ENCODE results near the gene SKOR1.

Gene SKOR1

DNA sequence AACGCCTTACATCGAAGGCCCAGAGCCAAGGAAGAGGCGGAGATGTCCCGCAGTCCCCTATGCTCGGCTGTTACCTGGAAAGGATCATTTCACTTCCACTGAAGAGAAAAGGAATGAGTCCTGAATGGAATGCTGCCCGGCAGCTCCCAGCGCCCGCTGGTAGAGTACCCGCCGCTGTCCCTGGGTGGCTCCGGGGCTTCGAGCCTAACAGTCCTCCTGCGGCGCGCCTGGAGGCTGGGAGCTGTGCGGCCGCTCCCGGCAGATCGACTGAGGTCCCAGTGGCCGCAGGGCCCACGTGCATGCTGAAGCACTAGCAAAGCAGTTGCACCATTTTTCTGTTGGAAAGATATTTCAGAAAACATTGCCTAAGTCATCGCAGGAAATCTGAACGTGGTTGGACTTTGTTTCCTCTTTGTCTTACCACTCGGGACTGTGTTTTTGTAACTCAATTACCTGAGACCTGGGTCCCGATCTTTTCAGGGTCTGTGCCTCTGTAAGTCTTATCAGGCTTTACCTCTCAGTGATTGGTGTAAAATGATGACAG lies 13.6 kb downstream of the SKOR1 start:
- DNase-seq (ENCODE audit: low read depth), result peak; percentile 35
- no peak overlapping the region; the same call in 1 of the 2 replicates for H3K4me3 ChIP-seq (ENCODE audit: low read length)
- TF ChIP-seq, protein P1, sequence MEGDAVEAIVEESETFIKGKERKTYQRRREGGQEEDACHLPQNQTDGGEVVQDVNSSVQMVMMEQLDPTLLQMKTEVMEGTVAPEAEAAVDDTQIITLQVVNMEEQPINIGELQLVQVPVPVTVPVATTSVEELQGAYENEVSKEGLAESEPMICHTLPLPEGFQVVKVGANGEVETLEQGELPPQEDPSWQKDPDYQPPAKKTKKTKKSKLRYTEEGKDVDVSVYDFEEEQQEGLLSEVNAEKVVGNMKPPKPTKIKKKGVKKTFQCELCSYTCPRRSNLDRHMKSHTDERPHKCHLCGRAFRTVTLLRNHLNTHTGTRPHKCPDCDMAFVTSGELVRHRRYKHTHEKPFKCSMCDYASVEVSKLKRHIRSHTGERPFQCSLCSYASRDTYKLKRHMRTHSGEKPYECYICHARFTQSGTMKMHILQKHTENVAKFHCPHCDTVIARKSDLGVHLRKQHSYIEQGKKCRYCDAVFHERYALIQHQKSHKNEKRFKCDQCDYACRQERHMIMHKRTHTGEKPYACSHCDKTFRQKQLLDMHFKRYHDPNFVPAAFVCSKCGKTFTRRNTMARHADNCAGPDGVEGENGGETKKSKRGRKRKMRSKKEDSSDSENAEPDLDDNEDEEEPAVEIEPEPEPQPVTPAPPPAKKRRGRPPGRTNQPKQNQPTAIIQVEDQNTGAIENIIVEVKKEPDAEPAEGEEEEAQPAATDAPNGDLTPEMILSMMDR (conservative IDR thresholded peaks at IDR 0.05; ENCODE audit: low read length), result no peak

DNA sequence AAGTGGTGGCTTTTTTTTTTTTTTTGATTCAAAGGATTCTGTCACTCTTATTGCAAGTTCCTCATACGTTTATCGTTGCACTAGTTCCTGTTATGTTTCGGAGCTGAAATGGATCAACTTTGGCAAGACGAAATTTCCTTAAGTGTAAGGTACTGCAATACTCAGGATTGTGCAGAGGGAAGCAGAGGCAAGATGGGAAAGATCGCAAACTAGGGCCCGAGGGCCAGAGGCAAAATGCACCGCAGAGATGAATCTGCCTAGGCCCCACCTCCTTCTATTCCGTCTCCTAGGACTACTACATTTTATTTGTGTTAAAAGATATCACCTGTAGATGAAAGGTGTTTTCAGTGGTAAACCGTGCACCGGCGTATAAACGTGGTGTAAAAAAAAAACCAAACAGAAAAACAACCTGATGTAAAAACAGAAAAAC lies 14.2 kb downstream of the SKOR1 start:
- TF ChIP-seq, protein P1 (conservative IDR thresholded peaks at IDR 0.05; ENCODE audit: low read length), result no peak
- H3K4me3 ChIP-seq (ENCODE audit: low read length), result peak overlapping the region; percentile 96
- peak; percentile 40 for DNase-seq (ENCODE audit: low read depth)

DNA sequence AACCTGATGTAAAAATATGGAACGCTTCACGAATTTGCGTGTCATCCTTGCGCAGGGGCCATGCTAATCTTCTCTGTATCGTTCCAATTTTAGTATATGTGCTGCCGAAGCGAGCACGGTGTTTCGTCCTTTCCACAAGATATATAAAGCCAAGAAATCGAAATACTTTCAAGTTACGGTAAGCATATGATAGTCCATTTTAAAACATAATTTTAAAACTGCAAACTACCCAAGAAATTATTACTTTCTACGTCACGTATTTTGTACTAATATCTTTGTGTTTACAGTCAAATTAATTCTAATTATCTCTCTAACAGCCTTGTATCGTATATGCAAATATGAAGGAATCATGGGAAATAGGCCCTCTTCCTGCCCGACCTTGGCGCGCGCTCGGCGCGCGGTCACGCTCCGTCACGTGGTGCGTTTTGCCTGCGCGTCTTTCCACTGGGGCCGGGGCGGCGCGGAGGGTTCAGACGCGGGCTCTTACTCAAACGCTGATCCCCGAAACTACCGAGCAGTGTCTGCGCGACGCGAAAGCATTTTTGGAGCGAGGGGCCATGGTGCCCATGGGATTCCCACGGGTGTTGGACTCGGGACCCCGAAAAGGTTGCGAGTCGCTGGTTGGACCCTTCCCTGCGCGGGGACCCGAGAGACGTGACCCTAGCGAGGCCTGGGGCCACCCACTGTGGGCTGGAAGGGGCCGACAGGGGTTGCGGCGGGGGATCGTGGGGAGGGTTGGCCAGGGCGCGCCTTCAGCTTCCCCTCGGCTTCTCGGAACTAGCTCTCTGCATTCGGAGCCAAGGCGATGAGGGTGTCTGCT lies 14.8 kb downstream of the SKOR1 start, which contains the start of gene RNU6-1:
Gene RNU6-1 (minus strand): TSS at position 117 of the 820 bp plus-strand sequence.
- DNase-seq (ENCODE audit: low read depth), result peak; percentile 92
- peak within 1 kb of the TSS; percentile 96 for H3K4me3 ChIP-seq (ENCODE audit: low read length)
- TF ChIP-seq, protein P1 (conservative IDR thresholded peaks at IDR 0.05; ENCODE audit: low read length), result no peak

- TF ChIP-seq, protein P1 (conservative IDR thresholded peaks at IDR 0.05; ENCODE audit: low read length), result no peak
- peak overlapping the region; percentile 96 for H3K4me3 ChIP-seq (ENCODE audit: low read length)
- DNase-seq (ENCODE audit: low read depth), result peak; percentile 50
These were observed 15.6 kb downstream of the SKOR1 start for GRCh38 chr15:67840749-67841512.

- TF ChIP-seq, protein P1 (conservative IDR thresholded peaks at IDR 0.05; ENCODE audit: low read length), result no peak
- peak overlapping the region; percentile 96 for H3K4me3 ChIP-seq (ENCODE audit: low read length)
- no peak for DNase-seq (ENCODE audit: low read depth)
These were observed 16.1 kb downstream of the SKOR1 start for GRCh38 chr15:67841513-67841762.

GRCh38 chr15:67843092-67843501 lies 17.8 kb downstream of the SKOR1 start:
- TF ChIP-seq, protein P1 (conservative IDR thresholded peaks at IDR 0.05; ENCODE audit: low read length), result no peak

More at GRCh38 chr15:67843092-67843501, 17.8 kb downstream of the SKOR1 start:
- no peak overlapping the region for H3K4me3 ChIP-seq (ENCODE audit: low read length)
- DNase-seq (ENCODE audit: low read depth), result no peak

Measured in AG10803 (cell line).